Activated CD4-positive, CD25-positive, alpha-beta regulatory T cell (primary cell): ENCODE data around the gene NLGN1.

ENCODE experiments used
- DNase-seq, 4 experiments: peaks; one replicate each; lab custom pipeline; 2025; lab: John Stamatoyannopoulos, UW

The NLGN1 gene

DNA sequence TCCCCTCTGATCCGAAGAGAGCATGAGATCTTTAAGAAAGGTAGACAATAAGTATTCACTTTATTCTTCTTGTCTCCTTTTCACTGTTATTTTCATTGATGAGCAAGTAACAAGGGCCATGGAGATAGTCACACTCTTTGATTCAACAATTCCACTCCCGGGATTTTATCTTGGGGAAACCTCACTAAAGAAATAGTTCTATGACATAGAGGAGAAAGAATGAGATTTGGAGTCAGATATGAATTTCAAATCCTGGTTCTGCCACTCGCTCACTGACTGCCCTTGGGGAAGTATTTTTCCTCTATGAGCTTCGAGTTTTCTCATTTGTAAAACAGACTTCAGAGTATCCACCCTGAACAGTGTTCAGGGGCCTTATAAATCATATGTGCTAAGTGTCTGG, 514.6 kb downstream of the NLGN1 start:
- no peak for DNase-seq

- no peak for DNase-seq
Observed at GRCh38 chr3:173913397-173913796, 515.9 kb downstream of the NLGN1 start.

GRCh38 chr3:173913974-173914421, 516.5 kb downstream of the NLGN1 start:
- DNase-seq = no peak

DNA sequence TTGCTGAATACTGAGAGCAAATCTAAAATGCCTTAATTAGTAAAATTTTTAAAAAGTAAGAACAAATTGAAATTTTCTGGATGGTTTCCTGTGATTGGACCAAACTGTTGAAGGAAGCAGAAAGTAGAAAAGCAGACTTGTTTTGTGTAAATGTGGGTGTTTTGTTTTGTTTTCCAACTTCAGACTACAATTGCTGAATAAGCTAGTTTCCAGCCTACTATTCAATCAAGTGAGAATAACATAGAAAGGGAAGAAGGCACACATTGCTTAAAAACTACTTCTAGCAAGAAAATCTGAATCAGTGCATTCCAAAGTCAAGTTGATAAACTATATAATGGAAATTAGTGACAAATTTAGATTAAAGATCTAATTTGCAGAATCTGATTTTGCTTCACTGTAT, 519.3 kb downstream of the NLGN1 start:
- DNase-seq = no peak

GRCh38 chr3:173920386-173920785, 522.8 kb downstream of the NLGN1 start:
- DNase-seq = no peak

- DNase-seq = no peak
Observed at GRCh38 chr3:173921732-173922131, 524.2 kb downstream of the NLGN1 start.

GRCh38 chr3:173923204-173923603, 525.7 kb downstream of the NLGN1 start:
- DNase-seq = no peak

- no peak for DNase-seq
Observed at GRCh38 chr3:173930251-173930650, 532.7 kb downstream of the NLGN1 start.

GRCh38 chr3:173932624-173933023, 535.1 kb downstream of the NLGN1 start:
- DNase-seq = no peak

DNA sequence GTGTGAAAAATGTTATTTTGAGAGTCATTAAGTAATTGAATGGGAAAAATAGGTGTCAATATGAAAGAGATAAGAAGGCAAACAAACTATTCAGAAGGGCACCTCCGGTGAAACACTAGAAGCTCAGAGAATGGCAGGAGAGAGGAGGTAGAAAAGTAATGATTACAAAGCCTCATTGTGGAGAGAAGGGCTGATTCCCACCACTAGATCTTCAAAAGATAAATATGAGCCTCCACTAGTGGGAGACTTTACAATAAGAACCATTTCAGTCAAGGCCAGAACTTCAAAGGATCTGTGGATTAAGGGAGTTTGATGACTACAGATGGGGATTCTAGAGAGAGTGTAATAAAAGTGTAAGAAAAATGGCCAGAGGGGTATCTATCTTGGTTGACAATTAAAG, 535.6 kb downstream of the NLGN1 start:
- no peak for DNase-seq

DNA sequence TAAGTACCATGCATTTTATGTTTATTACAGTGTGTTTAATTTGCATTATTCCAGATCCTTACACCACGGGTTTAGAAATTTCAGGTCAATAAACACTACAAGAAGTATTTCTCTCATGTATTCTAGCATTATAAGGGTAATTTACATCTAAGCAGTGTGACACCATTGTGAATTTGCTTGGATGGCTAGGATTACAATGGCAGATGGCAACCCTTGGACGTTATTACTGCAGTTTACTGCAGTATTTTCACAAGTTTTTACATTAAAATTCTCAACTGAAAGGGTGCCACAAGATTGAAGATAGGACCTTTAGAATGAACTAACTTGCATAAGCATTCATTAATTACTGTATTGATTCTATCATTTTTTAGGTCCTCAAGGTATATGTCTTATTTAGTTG, 538.8 kb downstream of the NLGN1 start:
- DNase-seq = no peak

DNA sequence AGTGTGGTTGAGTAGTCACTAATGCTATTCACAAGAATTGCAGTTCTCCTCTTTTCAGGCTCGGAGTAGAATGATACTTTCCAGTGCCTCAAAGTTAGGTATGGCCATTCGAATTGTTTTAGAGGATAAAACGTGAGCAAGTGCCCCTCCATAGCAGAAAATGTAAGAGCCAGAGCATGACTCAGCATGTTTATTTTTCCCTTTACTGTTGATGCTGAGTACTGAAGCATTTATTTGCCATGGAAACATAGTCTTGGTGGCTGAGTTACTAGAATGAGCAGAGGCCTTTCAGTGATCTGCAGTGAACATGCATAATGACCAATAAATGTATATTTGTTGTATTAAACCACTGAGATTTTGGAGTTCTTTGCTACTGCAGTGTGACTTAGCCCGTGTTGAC, 540.6 kb downstream of the NLGN1 start:
- no peak for DNase-seq

DNA sequence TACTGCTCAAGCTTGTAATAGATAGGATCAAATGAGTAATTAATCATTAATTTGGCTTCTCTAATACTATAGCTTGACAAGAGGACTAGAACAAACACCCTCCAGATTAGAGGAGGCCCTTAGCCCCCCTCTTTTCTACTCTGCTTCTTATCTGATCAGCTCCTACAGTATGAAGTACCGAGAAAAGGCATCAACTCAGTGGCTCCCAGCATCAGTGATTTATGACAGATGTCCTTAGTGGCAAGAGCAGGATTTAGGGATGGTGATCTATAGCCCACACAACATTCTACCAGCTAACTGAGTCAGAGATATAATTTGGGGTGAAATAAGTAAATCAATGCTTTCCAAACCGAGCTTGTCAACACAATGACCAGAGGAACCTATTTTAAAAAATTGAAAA, 541.1 kb downstream of the NLGN1 start:
- DNase-seq = no peak

- no peak for DNase-seq
Observed at GRCh38 chr3:173939331-173939730, 541.8 kb downstream of the NLGN1 start.

GRCh38 chr3:173943264-173943663, 545.7 kb downstream of the NLGN1 start:
- DNase-seq = no peak

GRCh38 chr3:173945170-173945569, 547.6 kb downstream of the NLGN1 start:
- DNase-seq = no peak

DNA sequence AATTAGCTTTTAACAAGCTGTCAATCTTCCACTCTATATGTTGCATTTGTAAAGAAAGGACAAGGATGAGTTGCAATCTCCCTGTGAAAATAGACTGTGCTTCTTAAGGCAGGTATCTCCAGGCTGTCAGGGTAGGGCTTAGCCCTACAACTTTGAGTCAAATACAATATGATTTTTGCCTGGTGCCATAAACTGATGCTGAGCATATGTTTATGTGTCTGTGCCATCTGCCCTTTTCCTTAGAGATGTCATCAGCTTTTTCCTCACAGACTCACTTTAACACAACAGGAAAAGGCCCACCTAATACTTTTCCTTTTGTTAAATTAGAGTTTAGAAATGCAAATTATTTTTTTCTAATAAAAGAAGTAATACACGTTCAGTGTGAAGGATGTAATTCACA, 548.3 kb downstream of the NLGN1 start:
- no peak for DNase-seq

DNA sequence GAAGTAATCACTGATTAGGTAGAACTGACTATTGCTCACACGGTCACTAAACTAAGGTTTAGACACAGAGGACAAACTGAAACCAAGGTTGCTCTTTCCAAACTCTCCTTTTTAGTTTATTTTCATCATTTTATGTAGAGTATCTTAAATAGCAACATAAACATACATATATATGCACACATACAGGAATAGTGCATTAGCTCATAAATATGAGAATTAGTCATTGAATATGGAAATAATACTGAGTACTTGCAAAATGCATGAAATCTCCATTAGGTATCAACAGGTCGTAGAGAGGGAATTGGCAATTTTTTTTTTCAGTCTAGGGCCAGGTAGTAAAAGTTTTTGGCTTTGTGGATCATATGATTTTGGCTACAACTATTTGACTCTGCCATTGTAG, 557.1 kb downstream of the NLGN1 start:
- no peak for DNase-seq

DNA sequence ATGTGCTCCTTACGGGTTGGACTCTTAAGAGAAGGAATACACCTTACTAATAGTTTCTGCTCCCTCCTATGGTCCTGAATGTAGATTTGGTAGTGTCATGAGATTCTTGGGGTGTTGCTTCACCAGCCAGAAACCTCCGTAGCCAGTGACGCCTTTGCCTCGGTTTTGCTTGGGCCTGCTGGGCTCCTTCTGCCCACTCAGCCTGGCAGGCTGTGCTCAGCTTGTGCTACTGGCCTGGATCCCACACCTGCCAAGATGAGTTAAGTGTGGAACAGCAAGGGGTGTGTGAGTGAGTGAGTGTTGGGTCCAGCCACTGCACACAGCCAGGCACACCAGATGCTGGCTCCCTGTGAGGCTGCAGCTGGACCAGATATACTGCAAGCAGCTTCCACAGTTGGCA, 560.1 kb downstream of the NLGN1 start:
- DNase-seq = no peak

GRCh38 chr3:173958805-173959204, 561.3 kb downstream of the NLGN1 start:
- no peak for DNase-seq

DNA sequence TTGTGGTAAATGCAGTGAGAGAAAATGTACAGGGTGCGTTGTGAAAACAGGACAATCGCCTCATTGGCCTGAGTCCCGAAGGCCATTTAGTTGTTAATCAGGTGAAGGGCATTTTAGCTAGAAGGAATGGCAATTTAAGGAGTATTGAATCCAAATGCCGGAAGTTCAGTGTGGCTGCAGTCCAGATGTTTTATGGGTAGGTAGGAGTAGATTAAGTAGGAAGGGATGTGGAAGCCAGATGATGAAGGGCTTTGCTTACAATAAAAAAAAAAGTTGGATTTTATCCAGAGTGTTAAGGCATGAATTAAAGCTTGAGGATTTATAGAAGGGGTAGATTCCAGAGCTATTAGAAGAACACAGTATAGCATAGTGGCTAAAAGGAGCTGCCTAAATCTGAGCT, 572.7 kb downstream of the NLGN1 start:
- DNase-seq = no peak

DNA sequence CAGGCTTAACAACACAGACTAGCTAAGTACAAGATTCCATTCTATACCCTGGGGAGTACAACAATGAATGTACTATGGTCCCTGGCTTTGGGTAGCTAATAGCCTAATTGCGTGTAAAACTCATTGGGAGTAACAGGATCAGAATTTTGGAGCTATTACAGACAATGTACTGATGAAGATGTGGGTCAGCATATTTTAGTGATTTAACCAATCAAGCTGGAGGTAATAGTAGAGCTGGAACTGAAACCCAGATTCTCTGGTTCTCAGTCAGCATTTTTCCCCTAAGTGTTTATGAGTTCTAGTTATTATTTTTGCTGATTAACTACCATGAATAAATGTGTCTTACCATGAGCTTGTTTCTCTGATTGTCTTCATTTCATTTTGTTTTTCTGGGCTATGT, 578.7 kb downstream of the NLGN1 start:
- no peak for DNase-seq

DNA sequence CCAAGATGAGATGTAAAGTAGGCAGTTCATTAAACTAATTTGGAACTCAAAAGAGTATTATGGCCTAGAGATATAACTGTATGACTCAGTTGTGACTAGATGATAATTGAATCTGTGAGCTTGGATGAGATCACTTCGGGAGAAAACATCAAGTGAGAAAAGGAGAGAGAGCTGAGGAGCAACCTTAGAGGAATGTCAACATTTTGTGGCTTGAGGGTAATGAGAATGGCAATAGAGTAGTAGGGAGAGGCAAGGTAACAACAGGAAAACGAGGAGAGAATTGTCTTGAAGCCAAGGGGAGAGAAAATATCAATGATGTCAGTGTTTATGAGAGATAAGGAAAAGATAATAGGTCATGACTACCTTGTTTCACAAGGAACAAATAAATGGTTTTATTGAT, 580.2 kb downstream of the NLGN1 start:
- DNase-seq = no peak

DNA sequence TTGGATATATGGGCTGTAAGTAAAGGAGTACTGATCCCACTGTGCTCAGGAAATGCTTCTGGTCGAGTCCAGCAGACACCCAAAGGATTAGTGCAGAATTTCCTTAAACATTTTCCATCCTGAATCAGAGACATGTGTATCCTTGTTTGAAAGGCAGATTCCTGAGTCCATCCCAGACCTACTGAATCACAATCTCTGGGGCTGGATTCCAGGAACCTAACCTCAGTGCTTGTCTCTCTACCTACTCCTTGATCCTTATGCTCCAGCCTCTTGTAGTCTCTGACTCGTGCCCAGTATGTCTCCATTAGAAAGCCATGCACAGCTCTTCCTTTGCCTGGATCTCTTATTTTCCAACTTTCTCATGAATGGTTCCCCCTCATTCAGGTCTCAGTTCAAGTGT, 585.8 kb downstream of the NLGN1 start:
- no peak for DNase-seq

- no peak for DNase-seq
Observed at GRCh38 chr3:173986861-173987410, 589.4 kb downstream of the NLGN1 start.
